Vagina (tissue), 2 donors: ENCODE measurements around the gene ST8SIA6. TPM values are rescaled to one million over a fixed set of nuclear protein-coding genes. Genes with fewer than 3 reads are reported as not detected.
"Not testable (repeated sequence)": the region's sequence is repeated elsewhere in the genome, so short reads cannot be mapped to it uniquely, and the experiment has no call there.

ENCODE experiments used
- DNase-seq, 2 donors: peaks; one replicate each; pipeline ENCODE4 v3.0.0-alpha.2; 2017; ENCODE audit errors: extremely low spot score in 2 of 2
- H3K27ac ChIP-seq: fragments of 200-600 bp; sonication (generic); one replicate; pipeline ENCODE4 v1.5.1; 2019
- H3K27me3 ChIP-seq: fragments of 200-600 bp; sonication (generic); one replicate; pipeline ENCODE4 v1.5.1; 2019
- H3K36me3 ChIP-seq, 2 donors: fragments of 200-600 bp; sonication (generic); one replicate each; pipeline ENCODE4 v1.5.1; 2017 to 2019
- H3K4me1 ChIP-seq: fragments of 200-600 bp; sonication (generic); one replicate; pipeline ENCODE4 v1.5.1; 2019
- H3K4me3 ChIP-seq, 2 donors: fragments of 200-600 bp; sonication (generic); 1 replicate in 1 of 2; 2 replicates in 1 of 2; pipeline ENCODE4 v1.5.1; 2016 to 2019
- H3K9me3 ChIP-seq: fragments of 200-600 bp; sonication (generic); one replicate; pipeline ENCODE4 v1.5.1; 2019
- CTCF ChIP-seq, 3 experiments: fragments of 450-650 bp in 2 of 3; fragments of 200-600 bp in 1 of 3; sonication (generic) in 1 of 3; IDR thresholded peaks; one replicate each; pipeline ENCODE4 v1.5.1; 2017 to 2019; ENCODE audit warnings: antibody characterized with exemption in 3 of 3, mild to moderate bottlenecking in 2 of 3, moderate library complexity in 2 of 3
- POLR2A ChIP-seq, 2 donors: fragments of 450-650 bp; IDR thresholded peaks; one replicate each; pipeline ENCODE4 v1.6.1; 2017; ENCODE audit warnings: antibody characterized with exemption in 2 of 2, mild to moderate bottlenecking in 2 of 2, moderate library complexity in 2 of 2
- POLR2AphosphoS5 ChIP-seq, 2 donors: sonication (generic); formaldehyde crosslinking; IDR thresholded peaks; one replicate each; pipeline ENCODE4 v1.9.0; 2017; ENCODE audit warnings: antibody characterized with exemption in 2 of 2, mild to moderate bottlenecking in 2 of 2, low read depth in 1 of 2; ENCODE audit not compliant: insufficient read depth in 1 of 2
- intact Hi-C: fragments of 100-400 bp; cut with DNase I; formaldehyde crosslinking; loops from one replicate; pipeline ENCODE4 v1.15.1; 2023
- total RNA-seq: library from RNA; depleted of rRNA; stranded (reverse); fragments of >200 nt; gene quantifications from one replicate; pipeline ENCODE4 v1.2.3, GENCODE V29; 2016

ST8SIA6 gene
- total RNA-seq, 1 donor from 2014 or later = 1.2 TPM

- no peaks in the 10 kb centered on the region for H3K36me3 ChIP-seq
- H3K4me1 ChIP-seq = no peaks in the 10 kb centered on the region
- no peaks in the 10 kb centered on the region for H3K9me3 ChIP-seq
- intact Hi-C loops = no loop called here
- H3K27me3 ChIP-seq = no peaks in the 10 kb centered on the region
- DNase-seq = no peak
- no peak overlapping the region for H3K27ac ChIP-seq
- no peak overlapping the region for H3K4me3 ChIP-seq
- TF ChIP-seq CTCF (IDR thresholded peaks at IDR 0.05) (no peak), POLR2AphosphoS5 (IDR thresholded peaks at IDR 0.05; ENCODE audit: insufficient read depth in 1 of 2, low read depth in 1 of 2) (no peak), POLR2A (IDR thresholded peaks at IDR 0.05) (no peak)
Measured at GRCh38 chr10:17409170-17409733, 45.1 kb downstream of the ST8SIA6 start.

- H3K36me3 ChIP-seq = no peaks in the 10 kb centered on the region
- H3K9me3 ChIP-seq = no peaks in the 10 kb centered on the region
- H3K27me3 ChIP-seq = no peaks in the 10 kb centered on the region
- no peak overlapping the region for H3K4me3 ChIP-seq
- H3K27ac ChIP-seq = no peak overlapping the region
- DNase-seq = no peak
- TF ChIP-seq CTCF (IDR thresholded peaks at IDR 0.05) = no peak
- TF ChIP-seq POLR2AphosphoS5 (IDR thresholded peaks at IDR 0.05; ENCODE audit: insufficient read depth in 1 of 2, low read depth in 1 of 2) = no peak
- no peak for TF ChIP-seq POLR2A (IDR thresholded peaks at IDR 0.05)
- intact Hi-C loops = no loop called here
- H3K4me1 ChIP-seq = no peaks in the 10 kb centered on the region
Measured at GRCh38 chr10:17407047-17407446, 47.3 kb downstream of the ST8SIA6 start.

GRCh38 chr10:17406036-17406834, 48.2 kb downstream of the ST8SIA6 start:
- H3K27ac ChIP-seq = no peak overlapping the region
- no peaks in the 10 kb centered on the region for H3K27me3 ChIP-seq
- no peak for DNase-seq
- no peaks in the 10 kb centered on the region for H3K9me3 ChIP-seq
- intact Hi-C loops = no loop called here
- H3K4me3 ChIP-seq = no peak overlapping the region
- no peaks in the 10 kb centered on the region for H3K36me3 ChIP-seq
- no peaks in the 10 kb centered on the region for H3K4me1 ChIP-seq
- TF ChIP-seq POLR2A (IDR thresholded peaks at IDR 0.05) = no peak
- TF ChIP-seq POLR2AphosphoS5 (IDR thresholded peaks at IDR 0.05; ENCODE audit: insufficient read depth in 1 of 2, low read depth in 1 of 2) = no peak
- TF ChIP-seq CTCF (IDR thresholded peaks at IDR 0.05) = no peak

GRCh38 chr10:17403161-17403560, 51.2 kb downstream of the ST8SIA6 start:
- intact Hi-C loops = no loop called here

GRCh38 chr10:17402040-17402439, 52.4 kb downstream of the ST8SIA6 start:
- H3K4me3 ChIP-seq, H3K4me1 ChIP-seq, H3K36me3 ChIP-seq, H3K27ac ChIP-seq, H3K27me3 ChIP-seq, DNase-seq, H3K9me3 ChIP-seq, intact Hi-C loops: not testable (repeated sequence)

More at GRCh38 chr10:17403161-17403560, 51.2 kb downstream of the ST8SIA6 start:
- no peak overlapping the region for H3K27ac ChIP-seq
- TF ChIP-seq POLR2A (IDR thresholded peaks at IDR 0.05) (no peak), POLR2AphosphoS5 (IDR thresholded peaks at IDR 0.05; ENCODE audit: insufficient read depth in 1 of 2, low read depth in 1 of 2) (no peak), CTCF (IDR thresholded peaks at IDR 0.05) (no peak)
- no peaks in the 10 kb centered on the region for H3K9me3 ChIP-seq
- H3K4me3 ChIP-seq = no peak overlapping the region
- H3K36me3 ChIP-seq = no peaks in the 10 kb centered on the region
- H3K27me3 ChIP-seq = no peaks in the 10 kb centered on the region
- no peak for DNase-seq
- no peaks in the 10 kb centered on the region for H3K4me1 ChIP-seq
